Tibial artery (tissue), 4 donors: ENCODE data around the gene CAMK4.
"Not testable (repeated sequence)": the region's sequence is repeated elsewhere in the genome, so short reads cannot be mapped to it uniquely, and the experiment has no call there.

Experiments used
- DNase-seq, 2 donors: peaks; one replicate each; pipeline ENCODE4 v3.0.0-alpha.2; 2019
- H3K27ac ChIP-seq, 2 donors: fragments of 200-600 bp; sonication (generic) in 1 of 2; 1 replicate in 1 of 2; 2 replicates in 1 of 2; pipeline ENCODE4 v1.5.1; 2018 to 2019; ENCODE audit warnings: mild to moderate bottlenecking in 1 of 2
- H3K27me3 ChIP-seq, 2 donors: fragments of 200-600 bp; sonication (generic) in 1 of 2; one replicate each; pipeline versions ENCODE4 v1.5.1 to v1.6.0; 2016 to 2019
- H3K36me3 ChIP-seq, 3 donors: fragments of 200-600 bp; sonication (generic) in 2 of 3; one replicate each; pipeline ENCODE4 v1.5.1; 2016 to 2019; ENCODE audit warnings: mild to moderate bottlenecking in 2 of 3
- H3K4me1 ChIP-seq, 4 donors: fragments of 200-600 bp; sonication (generic) in 2 of 4; 1 replicate in 3 of 4; 2 replicates in 1 of 4; pipeline ENCODE4 v1.5.1; 2016 to 2019
- H3K4me3 ChIP-seq, 2 donors: fragments of 200-600 bp; sonication (generic) in 1 of 2; 1 replicate in 1 of 2; 2 replicates in 1 of 2; pipeline ENCODE4 v1.5.1; 2018 to 2019; ENCODE audit warnings: mild to moderate bottlenecking in 2 of 2
- H3K9me3 ChIP-seq, 3 donors: fragments of 200-600 bp; sonication (generic) in 1 of 3; one replicate each; pipeline ENCODE4 v1.5.1; 2016 to 2019
- intact Hi-C: fragments of 100-400 bp; cut with DNase I; formaldehyde crosslinking; loops from one replicate; pipeline ENCODE4 v1.15.0; 2023; ENCODE audit warnings: low total_unique reads
- TF ChIP-seq, protein P1 (sequence below), 2 experiments: fragments of 200-600 bp in 1 of 2; fragments of 450-650 bp in 1 of 2; IDR thresholded peaks; one replicate each; pipeline ENCODE4 v1.5.1; 2017 to 2019; ENCODE audit warnings: antibody characterized with exemption in 2 of 2, mild to moderate bottlenecking in 1 of 2, moderate library complexity in 1 of 2

Gene CAMK4

DNA sequence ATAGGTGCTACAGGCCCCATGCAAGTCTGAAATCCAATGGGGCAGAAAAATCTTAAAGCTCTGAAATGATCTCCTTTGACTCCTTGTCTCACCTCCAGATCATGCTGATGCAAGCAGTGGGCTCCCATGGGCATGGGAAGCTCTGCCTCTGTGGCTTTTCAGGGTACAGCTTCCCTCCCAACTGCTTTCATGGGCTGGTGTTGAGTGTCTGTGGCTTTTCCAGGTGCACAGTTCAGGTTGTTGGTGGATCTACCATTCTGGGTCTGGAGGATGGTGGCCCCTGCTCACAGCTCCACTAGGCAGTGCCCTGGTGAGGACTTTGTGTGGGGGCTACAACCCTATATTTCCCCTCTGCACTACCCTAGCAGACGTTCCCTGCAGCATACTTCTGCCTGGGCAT, 184.6 kb downstream of the CAMK4 start:
- H3K36me3 ChIP-seq: no peaks in the 10 kb centered on the region
- no peak overlapping the region for H3K4me3 ChIP-seq
- no peak for DNase-seq
- TF ChIP-seq, protein P1, sequence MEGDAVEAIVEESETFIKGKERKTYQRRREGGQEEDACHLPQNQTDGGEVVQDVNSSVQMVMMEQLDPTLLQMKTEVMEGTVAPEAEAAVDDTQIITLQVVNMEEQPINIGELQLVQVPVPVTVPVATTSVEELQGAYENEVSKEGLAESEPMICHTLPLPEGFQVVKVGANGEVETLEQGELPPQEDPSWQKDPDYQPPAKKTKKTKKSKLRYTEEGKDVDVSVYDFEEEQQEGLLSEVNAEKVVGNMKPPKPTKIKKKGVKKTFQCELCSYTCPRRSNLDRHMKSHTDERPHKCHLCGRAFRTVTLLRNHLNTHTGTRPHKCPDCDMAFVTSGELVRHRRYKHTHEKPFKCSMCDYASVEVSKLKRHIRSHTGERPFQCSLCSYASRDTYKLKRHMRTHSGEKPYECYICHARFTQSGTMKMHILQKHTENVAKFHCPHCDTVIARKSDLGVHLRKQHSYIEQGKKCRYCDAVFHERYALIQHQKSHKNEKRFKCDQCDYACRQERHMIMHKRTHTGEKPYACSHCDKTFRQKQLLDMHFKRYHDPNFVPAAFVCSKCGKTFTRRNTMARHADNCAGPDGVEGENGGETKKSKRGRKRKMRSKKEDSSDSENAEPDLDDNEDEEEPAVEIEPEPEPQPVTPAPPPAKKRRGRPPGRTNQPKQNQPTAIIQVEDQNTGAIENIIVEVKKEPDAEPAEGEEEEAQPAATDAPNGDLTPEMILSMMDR (IDR thresholded peaks at IDR 0.05): no peak
- H3K4me1 ChIP-seq: no peaks in the 10 kb centered on the region
- no peaks in the 10 kb centered on the region for H3K9me3 ChIP-seq
- no peak overlapping the region for H3K27ac ChIP-seq
- intact Hi-C loops: no loop called here
- H3K27me3 ChIP-seq: no peaks in the 10 kb centered on the region

DNA sequence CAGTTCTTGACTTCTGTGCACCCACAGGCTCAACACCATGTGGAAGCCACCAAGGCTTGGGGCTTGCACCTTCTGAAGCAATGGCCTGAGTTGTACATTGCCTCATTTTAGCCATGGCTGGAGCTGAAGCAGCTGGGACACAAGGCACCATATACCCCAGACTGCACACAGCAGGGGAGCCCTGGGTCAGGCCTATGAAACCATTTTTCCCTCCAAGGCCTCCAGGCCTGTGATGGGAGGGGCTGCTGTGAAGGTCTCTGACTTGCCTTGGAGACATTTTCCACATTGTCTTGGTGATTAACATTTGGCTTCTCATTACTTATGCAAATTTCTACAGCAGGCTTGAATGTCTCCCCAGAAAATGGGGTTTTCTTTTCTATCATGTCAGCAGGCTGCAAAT, 185.1 kb downstream of the CAMK4 start:
- H3K4me3 ChIP-seq, H3K4me1 ChIP-seq, H3K9me3 ChIP-seq, intact Hi-C loops, H3K27me3 ChIP-seq, H3K36me3 ChIP-seq, H3K27ac ChIP-seq, DNase-seq: not testable (repeated sequence)

DNA sequence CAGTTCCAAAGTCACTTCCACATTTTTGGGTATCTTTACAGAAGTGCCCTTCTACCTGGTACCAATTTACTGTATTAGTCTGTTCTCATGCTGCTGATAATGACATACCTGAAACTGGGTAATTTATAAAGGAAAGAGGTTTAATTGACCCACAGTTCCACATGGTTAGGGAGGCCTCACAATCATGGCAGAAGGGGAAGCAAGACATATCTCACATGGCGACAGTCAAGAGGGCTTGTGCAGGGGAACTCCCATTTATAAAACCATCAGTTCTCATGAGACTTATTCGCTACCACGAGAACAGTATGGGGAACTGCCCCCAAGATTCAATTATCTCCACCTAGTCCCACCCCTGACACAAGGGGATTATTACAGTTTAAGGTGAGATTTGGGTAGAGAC, 185.9 kb downstream of the CAMK4 start:
- H3K9me3 ChIP-seq, DNase-seq, H3K4me3 ChIP-seq, H3K27me3 ChIP-seq, H3K36me3 ChIP-seq, H3K27ac ChIP-seq, intact Hi-C loops, H3K4me1 ChIP-seq: not testable (repeated sequence)

DNA sequence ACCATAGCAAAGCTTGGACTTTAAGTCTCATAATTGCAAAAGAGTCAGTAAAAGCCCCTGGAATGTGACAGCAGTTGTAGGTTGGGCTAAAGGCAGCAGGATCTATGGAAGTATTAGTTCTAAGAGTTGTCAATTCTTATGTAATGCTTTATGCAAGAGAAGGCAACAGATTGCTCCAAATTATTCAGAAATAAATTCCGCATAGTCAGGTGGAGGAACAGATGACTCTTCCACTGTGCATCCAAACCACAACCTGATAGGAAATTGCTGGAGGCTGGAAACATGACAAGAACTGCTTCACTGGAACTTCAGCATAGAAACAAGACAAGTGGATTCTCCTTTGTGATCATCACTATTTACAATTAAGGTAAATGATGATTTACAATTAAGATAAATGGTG, 187.1 kb downstream of the CAMK4 start:
- Histone ChIP-seq H3K4me1 (no peaks in the 10 kb centered on the region), H3K9me3 (no peaks in the 10 kb centered on the region), H3K27ac (no peak overlapping the region), H3K4me3 (no peak overlapping the region), H3K27me3 (no peaks in the 10 kb centered on the region), H3K36me3 (no peaks in the 10 kb centered on the region)
- no peak for DNase-seq
- TF ChIP-seq, protein P1 (IDR thresholded peaks at IDR 0.05): no peak
- intact Hi-C loops: no loop called here

DNA sequence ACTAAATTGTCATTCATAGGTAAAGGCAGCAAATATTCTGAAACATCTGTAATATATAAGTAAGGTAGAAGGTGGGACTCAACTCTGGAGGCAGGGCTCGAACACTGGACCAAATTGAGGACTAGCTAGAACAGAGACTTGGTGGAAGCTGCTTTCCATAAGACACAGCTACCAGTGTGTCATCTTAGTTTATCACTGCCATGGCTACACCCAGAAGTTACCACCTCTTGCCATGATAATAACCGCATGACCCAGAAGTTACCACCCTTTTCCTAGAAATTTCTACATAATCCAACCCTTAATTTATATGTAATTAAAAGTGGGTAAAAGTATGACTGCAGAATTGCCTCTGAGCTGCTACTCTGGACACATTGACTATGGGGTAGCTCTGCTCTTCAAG, 188.4 kb downstream of the CAMK4 start:
- no peaks in the 10 kb centered on the region for H3K27me3 ChIP-seq
- no peaks in the 10 kb centered on the region for H3K9me3 ChIP-seq
- H3K36me3 ChIP-seq: no peaks in the 10 kb centered on the region
- intact Hi-C loops: no loop called here
- no peak overlapping the region for H3K27ac ChIP-seq
- DNase-seq: no peak
- no peak overlapping the region for H3K4me3 ChIP-seq
- TF ChIP-seq, protein P1 (IDR thresholded peaks at IDR 0.05): no peak
- no peaks in the 10 kb centered on the region for H3K4me1 ChIP-seq

DNA sequence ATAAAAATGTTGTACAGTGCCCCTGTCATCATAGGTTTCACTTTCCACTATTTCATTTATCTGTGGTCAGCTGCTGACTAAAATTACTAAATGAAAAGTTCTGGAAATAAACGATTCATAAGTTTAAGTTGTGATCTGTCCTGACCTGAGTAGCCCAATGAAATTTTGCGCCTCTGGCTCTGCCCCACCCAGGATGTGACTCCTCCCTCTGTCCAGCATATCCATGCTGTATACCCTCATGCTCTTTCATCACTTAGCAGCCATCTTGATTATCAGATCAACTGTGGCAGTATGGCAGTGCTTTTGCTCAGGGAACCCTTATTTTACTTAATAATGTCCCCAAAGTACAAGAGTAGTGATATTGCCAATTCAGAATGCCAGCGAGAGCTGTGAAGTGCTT, 190.9 kb downstream of the CAMK4 start:
- TF ChIP-seq, protein P1 (IDR thresholded peaks at IDR 0.05): no peak

DNA sequence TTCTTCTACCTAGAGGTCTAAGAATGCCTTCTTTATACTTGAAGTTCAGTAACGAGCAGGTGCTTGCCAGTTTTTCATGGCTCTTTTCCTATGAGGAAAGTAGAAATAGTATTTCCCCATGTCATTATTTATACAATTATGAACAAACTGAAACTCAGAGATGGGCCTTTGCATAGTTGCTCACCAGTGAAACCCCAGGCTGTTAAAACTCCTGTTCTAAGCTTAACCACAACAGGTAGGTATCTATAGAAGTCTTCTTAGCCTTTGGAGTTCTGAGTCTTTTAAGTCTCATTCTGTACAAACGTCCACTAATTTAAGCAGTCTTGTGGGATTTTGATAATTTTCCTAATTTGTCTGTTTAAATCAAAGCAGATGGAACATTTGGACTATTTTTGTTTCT, 198.1 kb downstream of the CAMK4 start:
- intact Hi-C loops: no loop called here

More for the DNA sequence above, 190.9 kb downstream of the CAMK4 start:
- no peak overlapping the region for H3K4me3 ChIP-seq
- no peaks in the 10 kb centered on the region for H3K4me1 ChIP-seq
- no peak overlapping the region for H3K27ac ChIP-seq
- H3K9me3 ChIP-seq: no peaks in the 10 kb centered on the region
- intact Hi-C loops: no loop called here
- DNase-seq: no peak
- no peaks in the 10 kb centered on the region for H3K27me3 ChIP-seq
- H3K36me3 ChIP-seq: no peaks in the 10 kb centered on the region

More for the DNA sequence above, 198.1 kb downstream of the CAMK4 start:
- H3K27me3 ChIP-seq: no peaks in the 10 kb centered on the region
- TF ChIP-seq, protein P1 (IDR thresholded peaks at IDR 0.05): no peak
- no peaks in the 10 kb centered on the region for H3K36me3 ChIP-seq
- H3K9me3 ChIP-seq: no peaks in the 10 kb centered on the region
- no peak overlapping the region for H3K4me3 ChIP-seq
- DNase-seq: no peak
- no peaks in the 10 kb centered on the region for H3K4me1 ChIP-seq
- no peak overlapping the region for H3K27ac ChIP-seq
